H1 (cell line): ENCODE results near the gene TLE3. TPM values are rescaled to one million over a fixed set of nuclear protein-coding genes. Genes with fewer than 3 reads are reported as not detected.

ENCODE experiments used
- CTCF ChIA-PET: fragments of 300-600 bp; sonication (Branson Sonifier 250); formaldehyde crosslinking; loops from one replicate; lab custom pipeline; 2021; ENCODE audit not compliant: partially characterized antibody; lab: Charles Lee
- POLR2A ChIA-PET: fragments of 300-600 bp; sonication (Branson Sonifier 250); formaldehyde crosslinking; loops from one replicate; lab custom pipeline; 2021; ENCODE audit warnings: inconsistent platforms; ENCODE audit not compliant: partially characterized antibody; lab: Charles Lee
- DNase-seq, 2 experiments: peaks; one replicate each; pipeline versions ENCODE4 v3.0.0 to v3.0.0-alpha.2; 2010 to 2022; ENCODE audit warnings: low spot score in 2 of 2, low read depth in 1 of 2, mixed read lengths in 1 of 2
- FAIRE-seq: peaks from 2 replicates; lab custom pipeline; 2011; peaks lifted over from hg19 to GRCh38; lab: Jason Lieb, UNC
- H2AFZ ChIP-seq: 2 replicates; pipeline ENCODE4 v1.8.1; 2012; ENCODE audit warnings: low read length, inconsistent platforms
- H2AK5ac ChIP-seq: 2 replicates; pipeline ENCODE4 v1.6.1; 2013; ENCODE audit warnings: low read depth, low read length
- H2BK120ac ChIP-seq: replicated peaks from 2 replicates; pipeline ENCODE3; 2013; ENCODE audit warnings: low read depth, low read length, inconsistent platforms
- H2BK12ac ChIP-seq: 2 replicates; pipeline ENCODE4 v1.6.1; 2013; ENCODE audit warnings: low read depth, low read length
- H2BK15ac ChIP-seq: 2 replicates; pipeline ENCODE4 v1.6.1; 2013; ENCODE audit warnings: low read length
- H2BK20ac ChIP-seq: 2 replicates; pipeline ENCODE4 v1.6.1; 2013; ENCODE audit warnings: low read length
- H2BK5ac ChIP-seq: 2 replicates; pipeline ENCODE4 v1.6.1; 2013; ENCODE audit warnings: low read depth, low read length
- H3K14ac ChIP-seq: 2 replicates; pipeline ENCODE4 v1.6.1; 2013; ENCODE audit warnings: inconsistent platforms; ENCODE audit not compliant: insufficient read length
- H3K18ac ChIP-seq: 2 replicates; pipeline ENCODE4 v1.6.1; 2013; ENCODE audit warnings: low read length; ENCODE audit errors: extremely low read depth
- H3K23ac ChIP-seq: 2 replicates; pipeline ENCODE4 v1.6.1; 2013; ENCODE audit warnings: inconsistent platforms; ENCODE audit not compliant: insufficient read length
- H3K23me2 ChIP-seq: 2 replicates; pipeline ENCODE4 v1.6.1; 2013; ENCODE audit warnings: low read depth, low read length
- H3K27ac ChIP-seq: 2 replicates; pipeline ENCODE4 v1.6.1; 2011; ENCODE audit warnings: low read depth, low read length, inconsistent platforms
- H3K27me3 ChIP-seq, 4 experiments: replicated peaks in 1 of 4; 1 replicate in 1 of 4; 2 replicates in 3 of 4; pipeline versions ENCODE4 v1.6.1 to v1.8.1; 2011 to 2013; ENCODE audit warnings: low read length in 3 of 4, mild to moderate bottlenecking in 3 of 4, inconsistent platforms in 2 of 4, mixed read lengths in 2 of 4, moderate library complexity in 1 of 4; ENCODE audit not compliant: control insufficient read depth in 3 of 4, insufficient read depth in 3 of 4; ENCODE audit errors: extremely low read depth in 1 of 4
- H3K36me3 ChIP-seq, 4 experiments: 2 replicates each; pipeline versions ENCODE4 v1.6.1 to v1.8.1; 2011 to 2013; ENCODE audit warnings: mild to moderate bottlenecking in 4 of 4, low read length in 3 of 4, moderate library complexity in 2 of 4, control low read depth in 1 of 4, inconsistent platforms in 1 of 4; ENCODE audit not compliant: insufficient read depth in 4 of 4, control insufficient read depth in 2 of 4
- H3K4ac ChIP-seq: replicated peaks from 2 replicates; pipeline ENCODE3; 2013; ENCODE audit warnings: low read length, low read depth, mixed read lengths, inconsistent platforms; ENCODE audit not compliant: insufficient read length
- H3K4me1 ChIP-seq, 4 experiments: replicated peaks in 1 of 4; 1 replicate in 1 of 4; 2 replicates in 3 of 4; pipeline versions ENCODE4 v1.6.1 to v1.8.1; 2011 to 2013; ENCODE audit warnings: low read length in 3 of 4, inconsistent platforms in 2 of 4, mixed read lengths in 1 of 4; ENCODE audit not compliant: insufficient read depth in 4 of 4, control insufficient read depth in 3 of 4
- H3K4me2 ChIP-seq, 2 experiments: 2 replicates each; pipeline versions ENCODE4 v1.6.1 to v1.8.1; 2011 to 2013; ENCODE audit warnings: low read depth in 2 of 2, low read length in 2 of 2, control low read depth in 1 of 2, inconsistent platforms in 1 of 2, mild to moderate bottlenecking in 1 of 2; ENCODE audit not compliant: insufficient read depth in 1 of 2
- H3K4me3 ChIP-seq, 4 experiments: fragments of 200-600, 300-600 bp in 1 of 4; sonication (generic), shearing (Covaris generic), sonication (Bioruptor Twin) in 1 of 4; 2 replicates each; pipeline versions ENCODE4 v1.5.1 to v1.8.1; 2011 to 2016; ENCODE audit warnings: low read length in 4 of 4, low read depth in 3 of 4, control low read depth in 2 of 4, inconsistent platforms in 2 of 4, mild to moderate bottlenecking in 2 of 4, mixed read lengths in 1 of 4, moderate library complexity in 1 of 4; ENCODE audit not compliant: insufficient read depth in 2 of 4; ENCODE audit errors: extremely low read depth in 1 of 4
- H3K56ac ChIP-seq: replicated peaks from 2 replicates; pipeline ENCODE3; 2013; ENCODE audit warnings: low read depth, mild to moderate bottlenecking, mixed read lengths, low read length, inconsistent platforms; ENCODE audit not compliant: insufficient read length
- H3K79me1 ChIP-seq: 2 replicates; pipeline ENCODE4 v1.6.1; 2013; ENCODE audit warnings: low read depth, low read length, control low read depth
- H3K79me2 ChIP-seq, 2 experiments: 2 replicates each; pipeline versions ENCODE4 v1.6.1 to v1.8.1; 2012 to 2013; ENCODE audit warnings: low read length in 2 of 2, mild to moderate bottlenecking in 2 of 2, inconsistent platforms in 1 of 2; ENCODE audit not compliant: insufficient read depth in 2 of 2, control insufficient read depth in 1 of 2
- H3K9ac ChIP-seq, 4 experiments: replicated peaks in 1 of 4; 1 replicate in 1 of 4; 2 replicates in 3 of 4; pipeline versions ENCODE4 v1.6.1 to v1.8.1; 2011 to 2013; ENCODE audit warnings: low read depth in 3 of 4, low read length in 3 of 4, control low read depth in 2 of 4, mild to moderate bottlenecking in 2 of 4, moderate library complexity in 2 of 4, inconsistent platforms in 1 of 4; ENCODE audit errors: extremely low read depth in 1 of 4
- H3K9me3 ChIP-seq, 2 experiments: 2 replicates each; pipeline versions ENCODE4 v1.6.1 to v1.8.1; 2012 to 2013; ENCODE audit warnings: mild to moderate bottlenecking in 2 of 2, moderate library complexity in 2 of 2, control low read depth in 1 of 2, inconsistent platforms in 1 of 2, low read depth in 1 of 2, low read length in 1 of 2, mixed read lengths in 1 of 2; ENCODE audit not compliant: insufficient read depth in 2 of 2
- H4K20me1 ChIP-seq, 2 experiments: replicated peaks in 1 of 2; 2 replicates each; pipeline versions ENCODE3 to v1.8.1; 2011 to 2013; ENCODE audit warnings: inconsistent platforms in 2 of 2, low read length in 2 of 2, mild to moderate bottlenecking in 1 of 2; ENCODE audit not compliant: insufficient read depth in 2 of 2, control insufficient read depth in 1 of 2
- H4K5ac ChIP-seq: 2 replicates; pipeline ENCODE4 v1.6.1; 2013; ENCODE audit warnings: low read length, low read depth, mixed read lengths, inconsistent platforms; ENCODE audit not compliant: insufficient read length
- H4K8ac ChIP-seq: 2 replicates; pipeline ENCODE4 v1.8.0; 2013; ENCODE audit warnings: mild to moderate bottlenecking, moderate library complexity, low read length, inconsistent platforms; ENCODE audit not compliant: insufficient read depth; ENCODE audit errors: extremely low read depth
- H4K91ac ChIP-seq: replicated peaks from 2 replicates; pipeline ENCODE3; 2013; ENCODE audit warnings: low read length, mixed read lengths, inconsistent platforms; ENCODE audit not compliant: insufficient read length
- BCL11A ChIP-seq, 2 experiments: IDR thresholded peaks; one replicate each; pipeline ENCODE4 v1.6.1; 2011; ENCODE audit warnings: low read depth in 2 of 2, low read length in 2 of 2, mild to moderate bottlenecking in 2 of 2
- POLR2A ChIP-seq, 2 experiments: IDR thresholded peaks; 1 replicate in 1 of 2; 2 replicates in 1 of 2; pipeline ENCODE4 v1.6.1; 2011; ENCODE audit warnings: low read depth in 2 of 2, low read length in 2 of 2, mild to moderate bottlenecking in 2 of 2; ENCODE audit errors: control extremely low read depth in 1 of 2
- TBP ChIP-seq: IDR thresholded peaks from 2 replicates; pipeline ENCODE4 v1.6.1; 2011; ENCODE audit warnings: low read depth, low read length, improper control_type of control experiment
- TEAD4 ChIP-seq: IDR thresholded peaks from 2 replicates; pipeline ENCODE4 v1.6.1; 2012; ENCODE audit warnings: low read depth, low read length, inconsistent platforms, mixed read lengths
- polyA plus RNA-seq, 7 experiments: library from polyadenylated mRNA; depleted of rRNA in 3 of 7; stranded (reverse) in 5 of 7; unstranded in 2 of 7; fragments of >200 nt in 5 of 7; fragments of 200-250 nt in 2 of 7; gene quantifications; 1 replicate in 5 of 7; 2 replicates in 1 of 7; 4 replicates in 1 of 7; pipeline versions ENCODE4 v1.2.1 to v1.2.3, GENCODE V29; 2011 to 2013; ENCODE audit warnings: missing spikeins in 2 of 7, mixed read lengths in 2 of 7
- total RNA-seq: library from RNA; stranded (reverse); fragmentation: NEBNext Ultra II Directional; extraction: Animal tissue kit (Norgen Biotek cat#: 25700); gene quantifications from 2 replicates; pipeline ENCODE4 v1.2.1, GENCODE V29; 2021

The TLE3 gene
- total and polyA plus RNA-seq, 2 of the 8 experiments (the other 6 are each of a cell fraction or from before 2014, with no cell fraction given) = 25.1 to 61.2 TPM

DNA sequence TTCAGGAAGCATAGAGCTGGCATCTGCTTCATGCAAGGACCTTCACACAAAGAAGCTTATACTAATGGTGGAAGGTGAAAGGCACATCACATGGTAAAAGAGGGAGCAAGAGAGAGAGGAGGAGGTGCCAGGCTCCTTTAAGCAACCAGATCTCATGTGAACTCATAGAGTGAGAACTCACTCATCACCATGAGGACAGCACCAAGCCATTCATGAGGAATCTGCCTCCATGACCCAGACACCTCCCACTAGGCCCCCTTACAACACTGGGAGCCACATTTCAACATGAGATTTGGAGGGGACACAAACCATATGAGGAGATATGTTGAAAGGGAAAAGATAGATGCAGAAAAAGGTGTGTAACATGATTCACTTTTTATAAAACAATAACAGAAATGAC lies 48.4 kb upstream of the TLE3 start:
- DNase-seq (no peak), FAIRE-seq (no peak)
- H3K23ac ChIP-seq = no peak overlapping the region
- no peak overlapping the region for H2BK20ac ChIP-seq
- no peaks in the 10 kb centered on the region for H3K79me2 ChIP-seq
- ChIA-PET CTCF (interaction anchor here (0.6 to 1.9 kb wide), 4 partner anchors 8 to 106 kb away, joined by 3 to 7 read pairs (median 4); no protein-coding TSS in a partner anchor), POLR2A (interaction anchor here (1.6 to 4.4 kb wide), 2 partner anchors 10 to 47 kb away, joined by 3 to 18 read pairs; partner anchors contain the start of gene TLE3)
- H2BK120ac ChIP-seq = no peak overlapping the region
- H2BK12ac ChIP-seq = no peak overlapping the region
- H3K4ac ChIP-seq = no peak overlapping the region
- peaks cover 0 to 9% (median 4%) of the 10 kb centered on the region in 4 experiments; a peak in 4 of 7 replicates for H3K4me1 ChIP-seq
- H4K91ac ChIP-seq = no peak overlapping the region
- no peak overlapping the region for H3K18ac ChIP-seq
- no peaks in the 10 kb centered on the region for H3K9me3 ChIP-seq
- H4K5ac ChIP-seq = no peak overlapping the region
- H3K23me2 ChIP-seq = no peaks in the 10 kb centered on the region
- H3K14ac ChIP-seq = no peak overlapping the region
- H3K56ac ChIP-seq = no peak overlapping the region
- no peak overlapping the region for H3K9ac ChIP-seq
- no peak overlapping the region for H2BK15ac ChIP-seq
- 0 out of 7 replicates have a peak, but pooled peaks cover 0 to 2% (median 0%) of the 10 kb centered on the region in 4 experiments for H3K27me3 ChIP-seq
- no peaks in the 10 kb centered on the region for H3K36me3 ChIP-seq
- no peak overlapping the region for H2AFZ ChIP-seq
- no peaks in the 10 kb centered on the region for H3K79me1 ChIP-seq
- H2AK5ac ChIP-seq = no peak overlapping the region
- no peak overlapping the region for H3K4me3 ChIP-seq
- TF ChIP-seq BCL11A (IDR thresholded peaks at IDR 0.05; ENCODE audit: low read depth in 2 of 2, low read length in 2 of 2) (no peak), TEAD4 (no peak), TBP (no peak), POLR2A (IDR thresholded peaks at IDR 0.05; ENCODE audit: control extremely low read depth in 1 of 2, low read depth in 2 of 2, low read length in 2 of 2) (no peak)
- no peak overlapping the region for H4K8ac ChIP-seq
- H2BK5ac ChIP-seq = no peak overlapping the region
- no peak overlapping the region for H3K4me2 ChIP-seq
- no peaks in the 10 kb centered on the region for H4K20me1 ChIP-seq
- no peak overlapping the region for H3K27ac ChIP-seq
